HEK293 (cell line): ENCODE data around the gene GBGT1.

Source experiments
- CTCF ChIA-PET: fragments of 350-600 bp; formaldehyde crosslinking; extraction: SDS; loops from one replicate; lab custom pipeline; 2021; ENCODE audit warnings: antibody characterized with exemption; lab: Yijun Ruan, JAX
- POLR2A ChIA-PET: fragments of 300-600 bp; formaldehyde crosslinking; extraction: SDS; loops from one replicate; lab custom pipeline; 2020; ENCODE audit warnings: antibody characterized with exemption, inconsistent platforms; lab: Yijun Ruan, JAX
- H3K27ac ChIP-seq: fragments of 200-500 bp; sonication (Bioruptor generic); 2 replicates; pipeline ENCODE4 v1.5.1; 2014; ENCODE audit warnings: low read depth, low read length, control low read depth, inconsistent platforms; ENCODE audit errors: extremely low read depth
- H3K36me3 ChIP-seq, 2 experiments: fragments of 200-500 bp in 1 of 2; sonication (Bioruptor generic) in 1 of 2; 1 replicate in 1 of 2; 2 replicates in 1 of 2; pipeline ENCODE4 v1.5.1; 2014 to 2017; ENCODE audit warnings: inconsistent platforms in 2 of 2, low read length in 2 of 2; ENCODE audit not compliant: control insufficient read depth in 2 of 2, insufficient read depth in 1 of 2
- H3K4me1 ChIP-seq: fragments of 200-500 bp; sonication (Bioruptor generic); 2 replicates; pipeline ENCODE4 v1.5.1; 2014; ENCODE audit warnings: mild to moderate bottlenecking, low read length, inconsistent platforms; ENCODE audit not compliant: control insufficient read depth, insufficient read depth
- H3K4me3 ChIP-seq: 2 replicates; pipeline ENCODE4 v1.5.1; 2011; ENCODE audit warnings: low read depth, mild to moderate bottlenecking, control low read depth, low read length, moderate library complexity
- H3K9me3 ChIP-seq: fragments of 200-500 bp; sonication (Bioruptor generic); 2 replicates; pipeline ENCODE4 v1.5.1; 2014; ENCODE audit warnings: low read depth, low read length, inconsistent platforms; ENCODE audit not compliant: control insufficient read depth, insufficient read depth
- GLIS2 ChIP-seq: fragments of 450-650 bp; formaldehyde crosslinking; IDR thresholded peaks from 2 replicates; pipeline ENCODE4 v1.5.1; 2016; ENCODE audit warnings: missing biosample characterization, missing genetic modification characterization
- ZBTB48 ChIP-seq: fragments of 450-650 bp; formaldehyde crosslinking; IDR thresholded peaks from 2 replicates; pipeline ENCODE4 v1.5.1; 2016; ENCODE audit warnings: missing biosample characterization, missing genetic modification characterization
- ZEB2 ChIP-seq: fragments of 450-650 bp; formaldehyde crosslinking; IDR thresholded peaks from 2 replicates; pipeline ENCODE4 v1.5.1; 2016; ENCODE audit warnings: missing biosample characterization, missing genetic modification characterization
- ZFP3 ChIP-seq: fragments of 450-650 bp; formaldehyde crosslinking; IDR thresholded peaks from 2 replicates; pipeline ENCODE4 v1.5.1; 2016; ENCODE audit warnings: low read depth, missing biosample characterization, missing genetic modification characterization
- ZNF26 ChIP-seq: fragments of 450-650 bp; formaldehyde crosslinking; IDR thresholded peaks from 2 replicates; pipeline ENCODE4 v1.5.1; 2016; ENCODE audit warnings: missing biosample characterization, missing genetic modification characterization
- ZNF274 ChIP-seq, 2 experiments: fragments of 200-500 bp in 1 of 2; fragments of 450-650 bp in 1 of 2; sonication (Bioruptor generic) in 1 of 2; formaldehyde crosslinking in 1 of 2; IDR thresholded peaks; 2 replicates each; pipeline versions ENCODE4 v1.5.1 to v1.6.1; 2014 to 2016; ENCODE audit warnings: borderline replicate concordance in 1 of 2, inconsistent platforms in 1 of 2, low read length in 1 of 2, missing biosample characterization in 1 of 2, missing genetic modification characterization in 1 of 2
- ZNF670 ChIP-seq: fragments of 450-650 bp; formaldehyde crosslinking; IDR thresholded peaks from 2 replicates; pipeline ENCODE4 v1.5.1; 2016; ENCODE audit warnings: missing biosample characterization, missing genetic modification characterization, low read depth
- ZNF692 ChIP-seq: fragments of 450-650 bp; formaldehyde crosslinking; IDR thresholded peaks from 2 replicates; pipeline ENCODE4 v1.5.1; 2016; ENCODE audit warnings: missing biosample characterization, missing genetic modification characterization
- TF ChIP-seq, protein P1 (sequence below): fragments of 450-650 bp; formaldehyde crosslinking; IDR thresholded peaks from 2 replicates; pipeline ENCODE4 v1.5.1; 2016; ENCODE audit warnings: missing biosample characterization, missing genetic modification characterization
- TF ChIP-seq, protein P2 (sequence below): fragments of 450-650 bp; formaldehyde crosslinking; IDR thresholded peaks from 2 replicates; pipeline ENCODE4 v1.5.1; 2016; ENCODE audit warnings: missing biosample characterization, missing genetic modification characterization
- TF ChIP-seq, protein P3 (sequence below): fragments of 450-650 bp; IDR thresholded peaks from 2 replicates; pipeline ENCODE4 v1.5.1; 2018; ENCODE audit warnings: missing biosample characterization, missing genetic modification characterization
- TF ChIP-seq, protein P4 (sequence below): fragments of 450-650 bp; formaldehyde crosslinking; conservative IDR thresholded peaks from 2 replicates; pipeline ENCODE4 v1.5.1; 2016; ENCODE audit warnings: low read depth, missing biosample characterization, missing genetic modification characterization
- TF ChIP-seq, protein P5 (sequence below): fragments of 450-650 bp; formaldehyde crosslinking; conservative IDR thresholded peaks from 2 replicates; pipeline ENCODE4 v1.5.1; 2016; ENCODE audit warnings: low read depth, missing biosample characterization, missing genetic modification characterization
- TF ChIP-seq, protein P6 (sequence below): fragments of 450-650 bp; formaldehyde crosslinking; IDR thresholded peaks from 2 replicates; pipeline ENCODE4 v1.5.1; 2016; ENCODE audit warnings: missing biosample characterization, missing genetic modification characterization

Gene GBGT1

DNA sequence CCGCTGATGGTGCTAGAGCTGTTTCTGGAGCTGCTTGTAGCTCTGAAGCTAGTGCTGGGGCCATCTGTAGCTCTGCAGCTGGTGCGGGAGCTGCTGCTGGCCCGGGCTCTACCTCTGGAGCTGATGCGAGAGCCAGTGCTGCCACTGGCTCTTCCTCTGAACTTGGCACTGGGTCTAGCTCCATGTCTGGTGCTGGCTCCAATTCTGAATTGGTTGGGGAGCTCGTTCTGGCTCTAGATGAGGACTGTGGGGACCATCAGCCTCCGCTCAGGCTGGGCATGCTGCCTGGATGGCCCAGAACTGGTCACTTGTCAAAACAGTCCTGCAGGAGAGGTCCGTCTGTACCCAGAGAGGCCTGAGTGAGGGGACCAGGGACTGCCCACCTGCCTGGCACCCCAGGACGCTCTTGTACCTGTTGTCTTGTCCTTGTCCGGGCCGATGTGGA, 23.9 kb upstream of the GBGT1 start:
- Histone ChIP-seq H3K4me1 (no peaks in the 10 kb centered on the region), H3K4me3 (no peak overlapping the region), H3K27ac (no peak overlapping the region), H3K9me3 (no peaks in the 10 kb centered on the region), H3K36me3 (no peaks in the 10 kb centered on the region)
- ChIA-PET POLR2A (interaction anchor here (0.9 to 2.5 kb wide), 5 partner anchors 15 to 160 kb away, joined by 3 to 19 read pairs (median 3); partner anchors contain the start of genes MED22 and RPL7A), CTCF (interaction anchor here (0.8 to 5.6 kb wide), 27 partner anchors 8 to 345 kb away, joined by 3 to 159 read pairs (median 6); partner anchors contain the start of genes SURF1, SURF2 and SURF6)
- TF ChIP-seq GLIS2 (no peak), ZNF692 (no peak), ZNF670 (tag by site-specific recombination) (no peak), ZFP3 (tag by site-specific recombination) (no peak), ZNF26 (tag by site-specific recombination) (no peak), ZEB2 (tag by site-specific recombination) (no peak), ZBTB48 (no peak), ZNF274 (IDR thresholded peaks at IDR 0.05; ENCODE audit: low read length) (no peak), ZNF274 (tag by site-specific recombination; IDR thresholded peaks at IDR 0.05; ENCODE audit: borderline replicate concordance) (no peak)
- TF ChIP-seq, protein P1, sequence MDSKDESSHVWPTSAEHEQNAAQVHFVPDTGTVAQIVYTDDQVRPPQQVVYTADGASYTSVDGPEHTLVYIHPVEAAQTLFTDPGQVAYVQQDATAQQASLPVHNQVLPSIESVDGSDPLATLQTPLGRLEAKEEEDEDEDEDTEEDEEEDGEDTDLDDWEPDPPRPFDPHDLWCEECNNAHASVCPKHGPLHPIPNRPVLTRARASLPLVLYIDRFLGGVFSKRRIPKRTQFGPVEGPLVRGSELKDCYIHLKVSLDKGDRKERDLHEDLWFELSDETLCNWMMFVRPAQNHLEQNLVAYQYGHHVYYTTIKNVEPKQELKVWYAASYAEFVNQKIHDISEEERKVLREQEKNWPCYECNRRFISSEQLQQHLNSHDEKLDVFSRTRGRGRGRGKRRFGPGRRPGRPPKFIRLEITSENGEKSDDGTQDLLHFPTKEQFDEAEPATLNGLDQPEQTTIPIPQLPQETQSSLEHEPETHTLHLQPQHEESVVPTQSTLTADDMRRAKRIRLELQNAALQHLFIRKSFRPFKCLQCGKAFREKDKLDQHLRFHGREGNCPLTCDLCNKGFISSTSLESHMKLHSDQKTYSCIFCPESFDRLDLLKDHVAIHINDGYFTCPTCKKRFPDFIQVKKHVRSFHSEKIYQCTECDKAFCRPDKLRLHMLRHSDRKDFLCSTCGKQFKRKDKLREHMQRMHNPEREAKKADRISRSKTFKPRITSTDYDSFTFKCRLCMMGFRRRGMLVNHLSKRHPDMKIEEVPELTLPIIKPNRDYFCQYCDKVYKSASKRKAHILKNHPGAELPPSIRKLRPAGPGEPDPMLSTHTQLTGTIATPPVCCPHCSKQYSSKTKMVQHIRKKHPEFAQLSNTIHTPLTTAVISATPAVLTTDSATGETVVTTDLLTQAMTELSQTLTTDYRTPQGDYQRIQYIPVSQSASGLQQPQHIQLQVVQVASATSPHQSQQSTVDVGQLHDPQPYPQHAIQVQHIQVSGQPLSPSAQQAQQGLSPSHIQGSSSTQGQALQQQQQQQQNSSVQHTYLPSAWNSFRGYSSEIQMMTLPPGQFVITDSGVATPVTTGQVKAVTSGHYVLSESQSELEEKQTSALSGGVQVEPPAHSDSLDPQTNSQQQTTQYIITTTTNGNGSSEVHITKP (tag by site-specific recombination): no peak
- TF ChIP-seq, protein P2, sequence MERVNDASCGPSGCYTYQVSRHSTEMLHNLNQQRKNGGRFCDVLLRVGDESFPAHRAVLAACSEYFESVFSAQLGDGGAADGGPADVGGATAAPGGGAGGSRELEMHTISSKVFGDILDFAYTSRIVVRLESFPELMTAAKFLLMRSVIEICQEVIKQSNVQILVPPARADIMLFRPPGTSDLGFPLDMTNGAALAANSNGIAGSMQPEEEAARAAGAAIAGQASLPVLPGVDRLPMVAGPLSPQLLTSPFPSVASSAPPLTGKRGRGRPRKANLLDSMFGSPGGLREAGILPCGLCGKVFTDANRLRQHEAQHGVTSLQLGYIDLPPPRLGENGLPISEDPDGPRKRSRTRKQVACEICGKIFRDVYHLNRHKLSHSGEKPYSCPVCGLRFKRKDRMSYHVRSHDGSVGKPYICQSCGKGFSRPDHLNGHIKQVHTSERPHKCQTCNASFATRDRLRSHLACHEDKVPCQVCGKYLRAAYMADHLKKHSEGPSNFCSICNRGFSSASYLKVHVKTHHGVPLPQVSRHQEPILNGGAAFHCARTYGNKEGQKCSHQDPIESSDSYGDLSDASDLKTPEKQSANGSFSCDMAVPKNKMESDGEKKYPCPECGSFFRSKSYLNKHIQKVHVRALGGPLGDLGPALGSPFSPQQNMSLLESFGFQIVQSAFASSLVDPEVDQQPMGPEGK: no peak
- TF ChIP-seq, protein P3, sequence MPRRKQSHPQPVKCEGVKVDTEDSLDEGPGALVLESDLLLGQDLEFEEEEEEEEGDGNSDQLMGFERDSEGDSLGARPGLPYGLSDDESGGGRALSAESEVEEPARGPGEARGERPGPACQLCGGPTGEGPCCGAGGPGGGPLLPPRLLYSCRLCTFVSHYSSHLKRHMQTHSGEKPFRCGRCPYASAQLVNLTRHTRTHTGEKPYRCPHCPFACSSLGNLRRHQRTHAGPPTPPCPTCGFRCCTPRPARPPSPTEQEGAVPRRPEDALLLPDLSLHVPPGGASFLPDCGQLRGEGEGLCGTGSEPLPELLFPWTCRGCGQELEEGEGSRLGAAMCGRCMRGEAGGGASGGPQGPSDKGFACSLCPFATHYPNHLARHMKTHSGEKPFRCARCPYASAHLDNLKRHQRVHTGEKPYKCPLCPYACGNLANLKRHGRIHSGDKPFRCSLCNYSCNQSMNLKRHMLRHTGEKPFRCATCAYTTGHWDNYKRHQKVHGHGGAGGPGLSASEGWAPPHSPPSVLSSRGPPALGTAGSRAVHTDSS (tag by site-specific recombination): no peak
- TF ChIP-seq, protein P4, sequence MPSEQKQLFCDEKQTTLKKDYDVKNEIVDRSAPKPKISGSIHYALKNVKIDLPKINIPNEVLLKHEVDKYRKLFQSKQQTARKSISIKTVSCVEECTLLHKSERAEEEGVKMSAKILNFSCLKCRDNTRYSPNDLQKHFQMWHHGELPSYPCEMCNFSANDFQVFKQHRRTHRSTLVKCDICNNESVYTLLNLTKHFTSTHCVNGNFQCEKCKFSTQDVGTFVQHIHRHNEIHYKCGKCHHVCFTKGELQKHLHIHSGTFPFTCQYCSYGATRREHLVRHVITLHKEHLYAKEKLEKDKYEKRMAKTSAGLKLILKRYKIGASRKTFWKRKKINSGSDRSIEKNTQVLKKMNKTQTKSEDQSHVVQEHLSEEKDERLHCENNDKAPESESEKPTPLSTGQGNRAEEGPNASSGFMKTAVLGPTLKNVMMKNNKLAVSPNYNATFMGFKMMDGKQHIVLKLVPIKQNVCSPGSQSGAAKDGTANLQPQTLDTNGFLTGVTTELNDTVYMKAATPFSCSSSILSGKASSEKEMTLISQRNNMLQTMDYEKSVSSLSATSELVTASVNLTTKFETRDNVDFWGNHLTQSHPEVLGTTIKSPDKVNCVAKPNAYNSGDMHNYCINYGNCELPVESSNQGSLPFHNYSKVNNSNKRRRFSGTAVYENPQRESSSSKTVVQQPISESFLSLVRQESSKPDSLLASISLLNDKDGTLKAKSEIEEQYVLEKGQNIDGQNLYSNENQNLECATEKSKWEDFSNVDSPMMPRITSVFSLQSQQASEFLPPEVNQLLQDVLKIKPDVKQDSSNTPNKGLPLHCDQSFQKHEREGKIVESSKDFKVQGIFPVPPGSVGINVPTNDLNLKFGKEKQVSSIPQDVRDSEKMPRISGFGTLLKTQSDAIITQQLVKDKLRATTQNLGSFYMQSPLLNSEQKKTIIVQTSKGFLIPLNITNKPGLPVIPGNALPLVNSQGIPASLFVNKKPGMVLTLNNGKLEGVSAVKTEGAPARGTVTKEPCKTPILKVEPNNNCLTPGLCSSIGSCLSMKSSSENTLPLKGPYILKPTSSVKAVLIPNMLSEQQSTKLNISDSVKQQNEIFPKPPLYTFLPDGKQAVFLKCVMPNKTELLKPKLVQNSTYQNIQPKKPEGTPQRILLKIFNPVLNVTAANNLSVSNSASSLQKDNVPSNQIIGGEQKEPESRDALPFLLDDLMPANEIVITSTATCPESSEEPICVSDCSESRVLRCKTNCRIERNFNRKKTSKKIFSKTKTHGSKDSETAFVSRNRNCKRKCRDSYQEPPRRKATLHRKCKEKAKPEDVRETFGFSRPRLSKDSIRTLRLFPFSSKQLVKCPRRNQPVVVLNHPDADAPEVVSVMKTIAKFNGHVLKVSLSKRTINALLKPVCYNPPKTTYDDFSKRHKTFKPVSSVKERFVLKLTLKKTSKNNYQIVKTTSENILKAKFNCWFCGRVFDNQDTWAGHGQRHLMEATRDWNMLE: no peak
- TF ChIP-seq, protein P5, sequence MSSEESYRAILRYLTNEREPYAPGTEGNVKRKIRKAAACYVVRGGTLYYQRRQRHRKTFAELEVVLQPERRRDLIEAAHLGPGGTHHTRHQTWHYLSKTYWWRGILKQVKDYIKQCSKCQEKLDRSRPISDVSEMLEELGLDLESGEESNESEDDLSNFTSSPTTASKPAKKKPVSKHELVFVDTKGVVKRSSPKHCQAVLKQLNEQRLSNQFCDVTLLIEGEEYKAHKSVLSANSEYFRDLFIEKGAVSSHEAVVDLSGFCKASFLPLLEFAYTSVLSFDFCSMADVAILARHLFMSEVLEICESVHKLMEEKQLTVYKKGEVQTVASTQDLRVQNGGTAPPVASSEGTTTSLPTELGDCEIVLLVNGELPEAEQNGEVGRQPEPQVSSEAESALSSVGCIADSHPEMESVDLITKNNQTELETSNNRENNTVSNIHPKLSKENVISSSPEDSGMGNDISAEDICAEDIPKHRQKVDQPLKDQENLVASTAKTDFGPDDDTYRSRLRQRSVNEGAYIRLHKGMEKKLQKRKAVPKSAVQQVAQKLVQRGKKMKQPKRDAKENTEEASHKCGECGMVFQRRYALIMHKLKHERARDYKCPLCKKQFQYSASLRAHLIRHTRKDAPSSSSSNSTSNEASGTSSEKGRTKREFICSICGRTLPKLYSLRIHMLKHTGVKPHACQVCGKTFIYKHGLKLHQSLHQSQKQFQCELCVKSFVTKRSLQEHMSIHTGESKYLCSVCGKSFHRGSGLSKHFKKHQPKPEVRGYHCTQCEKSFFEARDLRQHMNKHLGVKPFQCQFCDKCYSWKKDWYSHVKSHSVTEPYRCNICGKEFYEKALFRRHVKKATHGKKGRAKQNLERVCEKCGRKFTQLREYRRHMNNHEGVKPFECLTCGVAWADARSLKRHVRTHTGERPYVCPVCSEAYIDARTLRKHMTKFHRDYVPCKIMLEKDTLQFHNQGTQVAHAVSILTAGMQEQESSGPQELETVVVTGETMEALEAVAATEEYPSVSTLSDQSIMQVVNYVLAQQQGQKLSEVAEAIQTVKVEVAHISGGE (tag by site-specific recombination): no peak
- TF ChIP-seq, protein P6, sequence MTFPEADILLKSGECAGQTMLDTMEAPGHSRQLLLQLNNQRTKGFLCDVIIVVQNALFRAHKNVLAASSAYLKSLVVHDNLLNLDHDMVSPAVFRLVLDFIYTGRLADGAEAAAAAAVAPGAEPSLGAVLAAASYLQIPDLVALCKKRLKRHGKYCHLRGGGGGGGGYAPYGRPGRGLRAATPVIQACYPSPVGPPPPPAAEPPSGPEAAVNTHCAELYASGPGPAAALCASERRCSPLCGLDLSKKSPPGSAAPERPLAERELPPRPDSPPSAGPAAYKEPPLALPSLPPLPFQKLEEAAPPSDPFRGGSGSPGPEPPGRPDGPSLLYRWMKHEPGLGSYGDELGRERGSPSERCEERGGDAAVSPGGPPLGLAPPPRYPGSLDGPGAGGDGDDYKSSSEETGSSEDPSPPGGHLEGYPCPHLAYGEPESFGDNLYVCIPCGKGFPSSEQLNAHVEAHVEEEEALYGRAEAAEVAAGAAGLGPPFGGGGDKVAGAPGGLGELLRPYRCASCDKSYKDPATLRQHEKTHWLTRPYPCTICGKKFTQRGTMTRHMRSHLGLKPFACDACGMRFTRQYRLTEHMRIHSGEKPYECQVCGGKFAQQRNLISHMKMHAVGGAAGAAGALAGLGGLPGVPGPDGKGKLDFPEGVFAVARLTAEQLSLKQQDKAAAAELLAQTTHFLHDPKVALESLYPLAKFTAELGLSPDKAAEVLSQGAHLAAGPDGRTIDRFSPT: no peak
